Measurements from ENCODE around the gene MND1. TPM values are rescaled to one million over a fixed set of nuclear protein-coding genes. Genes with fewer than 3 reads are reported as not detected.
"Not testable (repeated sequence)": the region's sequence is repeated elsewhere in the genome, so short reads cannot be mapped to it uniquely, and the experiment has no call there.

MND1 gene
- total RNA-seq, 6 experiments from 2014 or later, result 0.22 to 1.8 (median 0.86) TPM; not detected in 1

- Histone ChIP-seq H3K27me3 (no peaks in the 10 kb centered on the region), H3K4me1 (peaks cover 0 to 15% (median 4%) of the 10 kb centered on the region in 4 donors), H3K9me3 (no peaks in the 10 kb centered on the region), H3K36me3 (no peaks in the 10 kb centered on the region), H3K27ac (no peak overlapping the region), H3K4me3 (no peak overlapping the region)
- WGBS (ENCODE audit: insufficient coverage, low coverage, low lambda C conversion rate, missing lambda C conversion rate), result 66% methylated on average over 5 of the region's 5 CpGs
- ATAC-seq (no peak), DNase-seq (no peak)
- no peak for TF ChIP-seq CTCF (IDR thresholded peaks at IDR 0.05)
- intact Hi-C loops (cut with DNase I), result no loop called here
These were observed 106.0 kb downstream of the MND1 start for GRCh38 chr4:153450544-153450917.

- 64% methylated on average over 6 of the region's 13 CpGs for WGBS (ENCODE audit: insufficient coverage, low coverage, low lambda C conversion rate, missing lambda C conversion rate)
- H3K9me3 ChIP-seq; H3K27ac ChIP-seq; DNase-seq; intact Hi-C loops (cut with DNase I); H3K27me3 ChIP-seq; H3K4me3 ChIP-seq; H3K36me3 ChIP-seq; ATAC-seq: not testable (repeated sequence)
- H3K4me1 ChIP-seq, result peaks cover 0 to 15% (median 4%) of the 10 kb centered on the region in 4 donors
These were observed 106.7 kb downstream of the MND1 start for GRCh38 chr4:153451145-153451544.

- DNase-seq (no peak), ATAC-seq (peak in 3 of 4 donors; percentile 10 to 29 (median 28))
- Histone ChIP-seq H3K4me1 (peaks cover 0 to 15% (median 4%) of the 10 kb centered on the region in 4 donors), H3K36me3 (no peaks in the 10 kb centered on the region), H3K9me3 (no peaks in the 10 kb centered on the region), H3K27ac (no peak overlapping the region), H3K27me3 (no peaks in the 10 kb centered on the region), H3K4me3 (no peak overlapping the region)
- WGBS (ENCODE audit: insufficient coverage, low coverage, low lambda C conversion rate, missing lambda C conversion rate), result 73% methylated on average over 18 of the region's 27 CpGs
- intact Hi-C loops (cut with DNase I), result no loop called here
- no peak for TF ChIP-seq CTCF (IDR thresholded peaks at IDR 0.05)
- no peak for TF ChIP-seq POLR2A (IDR thresholded peaks at IDR 0.05)
These were observed 107.6 kb downstream of the MND1 start for GRCh38 chr4:153451911-153452657.

- no peaks in the 10 kb centered on the region for H3K9me3 ChIP-seq
- intact Hi-C loops (cut with DNase I), result no loop called here
- DNase-seq (no peak), ATAC-seq (peak; percentile 47 to 83 (median 64))
- no peaks in the 10 kb centered on the region for H3K36me3 ChIP-seq
- H3K4me3 ChIP-seq, result no peak overlapping the region
- 84% methylated on average over 4 of the region's 4 CpGs for WGBS (ENCODE audit: insufficient coverage, low coverage, low lambda C conversion rate, missing lambda C conversion rate)
- H3K27me3 ChIP-seq, result no peaks in the 10 kb centered on the region
- H3K4me1 ChIP-seq, result peaks cover 0 to 15% (median 4%) of the 10 kb centered on the region in 4 donors
- TF ChIP-seq POLR2A (IDR thresholded peaks at IDR 0.05), result no peak
- no peak for TF ChIP-seq CTCF (IDR thresholded peaks at IDR 0.05)
- H3K27ac ChIP-seq, result no peak overlapping the region
These were observed 108.3 kb downstream of the MND1 start for GRCh38 chr4:153452658-153453378.

- 59% methylated on average over 5 of the region's 8 CpGs for WGBS (ENCODE audit: insufficient coverage, low coverage, low lambda C conversion rate, missing lambda C conversion rate)
- intact Hi-C loops (cut with DNase I), result no loop called here
- H3K27ac ChIP-seq, result no peak overlapping the region
- DNase-seq (no peak), ATAC-seq (peak in 3 of 4 donors; percentile 28 to 38 (median 32))
- no peak overlapping the region for H3K4me3 ChIP-seq
- H3K27me3 ChIP-seq, result no peaks in the 10 kb centered on the region
- H3K9me3 ChIP-seq, result no peaks in the 10 kb centered on the region
- no peak for TF ChIP-seq POLR2A (IDR thresholded peaks at IDR 0.05)
- no peak for TF ChIP-seq CTCF (IDR thresholded peaks at IDR 0.05)
- H3K36me3 ChIP-seq, result no peaks in the 10 kb centered on the region
- peaks cover 0 to 15% (median 4%) of the 10 kb centered on the region in 4 donors for H3K4me1 ChIP-seq
These were observed 108.9 kb downstream of the MND1 start for GRCh38 chr4:153453402-153453801.

Measured in right lobe of liver (tissue), 6 donors.